Body of pancreas (tissue), 4 donors: Measurements from ENCODE around the gene SLC22A5.

Experiments used
- POLR2A ChIP-seq, 3 donors: fragments of 450-650 bp; IDR thresholded peaks; one replicate each; pipeline ENCODE4 v1.6.1; 2016; ENCODE audit warnings: antibody characterized with exemption in 3 of 3, mild to moderate bottlenecking in 2 of 3
- TF ChIP-seq, protein P1 (sequence below), 7 experiments: fragments of 450-650 bp in 4 of 7; fragments of 200-600 bp in 3 of 7; sonication (generic) in 3 of 7; IDR thresholded peaks; one replicate each; pipeline ENCODE4 v1.5.1; 2016 to 2019; ENCODE audit warnings: antibody characterized with exemption in 7 of 7

- TF ChIP-seq, protein P1, sequence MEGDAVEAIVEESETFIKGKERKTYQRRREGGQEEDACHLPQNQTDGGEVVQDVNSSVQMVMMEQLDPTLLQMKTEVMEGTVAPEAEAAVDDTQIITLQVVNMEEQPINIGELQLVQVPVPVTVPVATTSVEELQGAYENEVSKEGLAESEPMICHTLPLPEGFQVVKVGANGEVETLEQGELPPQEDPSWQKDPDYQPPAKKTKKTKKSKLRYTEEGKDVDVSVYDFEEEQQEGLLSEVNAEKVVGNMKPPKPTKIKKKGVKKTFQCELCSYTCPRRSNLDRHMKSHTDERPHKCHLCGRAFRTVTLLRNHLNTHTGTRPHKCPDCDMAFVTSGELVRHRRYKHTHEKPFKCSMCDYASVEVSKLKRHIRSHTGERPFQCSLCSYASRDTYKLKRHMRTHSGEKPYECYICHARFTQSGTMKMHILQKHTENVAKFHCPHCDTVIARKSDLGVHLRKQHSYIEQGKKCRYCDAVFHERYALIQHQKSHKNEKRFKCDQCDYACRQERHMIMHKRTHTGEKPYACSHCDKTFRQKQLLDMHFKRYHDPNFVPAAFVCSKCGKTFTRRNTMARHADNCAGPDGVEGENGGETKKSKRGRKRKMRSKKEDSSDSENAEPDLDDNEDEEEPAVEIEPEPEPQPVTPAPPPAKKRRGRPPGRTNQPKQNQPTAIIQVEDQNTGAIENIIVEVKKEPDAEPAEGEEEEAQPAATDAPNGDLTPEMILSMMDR (IDR thresholded peaks at IDR 0.05), result no peak
- no peak for TF ChIP-seq POLR2A (IDR thresholded peaks at IDR 0.05)
Measured at GRCh38 chr5:132438917-132439316, 69.4 kb downstream of the SLC22A5 start.
